Measurements from ENCODE around the gene ZNF608. TPM values are rescaled to one million over a fixed set of nuclear protein-coding genes. Genes with fewer than 3 reads are reported as not detected.

The ZNF608 gene, protein sequence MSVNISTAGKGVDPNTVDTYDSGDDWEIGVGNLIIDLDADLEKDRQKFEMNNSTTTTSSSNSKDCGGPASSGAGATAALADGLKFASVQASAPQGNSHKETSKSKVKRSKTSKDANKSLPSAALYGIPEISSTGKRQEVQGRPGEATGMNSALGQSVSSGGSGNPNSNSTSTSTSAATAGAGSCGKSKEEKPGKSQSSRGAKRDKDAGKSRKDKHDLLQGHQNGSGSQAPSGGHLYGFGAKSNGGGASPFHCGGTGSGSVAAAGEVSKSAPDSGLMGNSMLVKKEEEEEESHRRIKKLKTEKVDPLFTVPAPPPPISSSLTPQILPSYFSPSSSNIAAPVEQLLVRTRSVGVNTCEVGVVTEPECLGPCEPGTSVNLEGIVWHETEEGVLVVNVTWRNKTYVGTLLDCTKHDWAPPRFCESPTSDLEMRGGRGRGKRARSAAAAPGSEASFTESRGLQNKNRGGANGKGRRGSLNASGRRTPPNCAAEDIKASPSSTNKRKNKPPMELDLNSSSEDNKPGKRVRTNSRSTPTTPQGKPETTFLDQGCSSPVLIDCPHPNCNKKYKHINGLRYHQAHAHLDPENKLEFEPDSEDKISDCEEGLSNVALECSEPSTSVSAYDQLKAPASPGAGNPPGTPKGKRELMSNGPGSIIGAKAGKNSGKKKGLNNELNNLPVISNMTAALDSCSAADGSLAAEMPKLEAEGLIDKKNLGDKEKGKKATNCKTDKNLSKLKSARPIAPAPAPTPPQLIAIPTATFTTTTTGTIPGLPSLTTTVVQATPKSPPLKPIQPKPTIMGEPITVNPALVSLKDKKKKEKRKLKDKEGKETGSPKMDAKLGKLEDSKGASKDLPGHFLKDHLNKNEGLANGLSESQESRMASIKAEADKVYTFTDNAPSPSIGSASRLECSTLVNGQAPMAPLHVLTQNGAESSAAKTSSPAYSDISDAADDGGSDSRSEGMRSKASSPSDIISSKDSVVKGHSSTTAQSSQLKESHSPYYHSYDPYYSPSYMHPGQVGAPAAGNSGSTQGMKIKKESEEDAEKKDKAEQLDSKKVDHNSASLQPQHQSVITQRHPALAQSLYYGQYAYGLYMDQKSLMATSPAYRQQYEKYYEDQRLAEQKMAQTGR (N-terminal part only)
- total RNA-seq (2021; fragmentation: NEBNext Ultra II Directional; extraction: Animal tissue kit (Norgen Biotek cat#: 25700)) = under 1 TPM; 0.28 to 0.85 (median 0.33) TPM
- long read RNA-seq = 0 reads

DNA sequence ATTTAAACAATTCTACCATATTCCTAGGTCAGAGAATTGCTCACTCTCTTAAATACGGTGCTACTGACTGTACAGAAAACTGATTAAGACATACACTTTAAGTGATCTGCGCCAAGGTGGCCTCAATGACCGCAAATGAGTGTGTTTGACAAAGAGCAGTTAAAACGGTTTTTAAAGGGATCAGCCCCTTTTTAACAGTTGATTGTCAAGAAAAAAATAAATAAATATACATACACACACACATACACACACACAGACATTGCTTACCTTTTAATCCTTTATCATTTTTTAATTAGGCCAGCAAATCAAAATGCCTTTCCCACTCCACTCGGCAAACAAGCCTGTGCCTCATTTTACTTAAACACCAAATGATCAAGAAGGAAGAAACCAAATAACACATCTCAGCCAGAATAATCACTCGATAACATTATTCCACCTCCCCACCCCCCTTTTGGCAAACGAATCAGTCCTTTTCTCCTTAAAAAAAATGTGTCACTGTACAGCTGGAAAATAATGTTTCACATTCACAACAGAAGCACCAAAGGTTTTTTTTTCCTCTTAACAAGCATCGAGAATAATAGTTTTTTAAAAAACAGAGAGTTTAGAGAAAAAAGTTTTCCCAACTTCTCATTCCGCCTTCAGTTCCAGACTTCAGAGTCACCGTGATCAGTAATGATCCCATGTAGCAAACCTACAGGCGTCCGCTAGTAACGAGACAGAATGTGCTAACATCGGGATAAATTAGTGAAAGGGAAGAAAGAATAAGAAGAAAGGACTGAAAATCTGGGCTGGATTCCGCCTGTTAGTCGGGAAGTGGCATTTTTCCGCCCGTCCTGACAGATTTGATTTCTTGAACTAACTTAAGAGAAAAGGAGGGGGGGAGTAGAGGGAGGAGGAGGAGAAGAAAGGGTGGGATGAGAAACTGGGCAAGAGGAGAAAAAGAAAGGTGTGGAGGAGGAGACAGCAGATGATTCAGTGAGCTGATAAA lies at the start of gene ZNF608:
Gene ZNF608, minus strand, starts transcription at position 712 of the 988 bp plus-strand sequence. CDS start 1,650 bp downstream, outside the sequence.
- H3K9me3 Mint-ChIP-seq = peaks cover 2% of the 10 kb centered on the region; the same call in 1 of the 2 replicates
- peak within 1 kb of the TSS; percentile 74 for H3K4me3 Mint-ChIP-seq
- H3K4me1 Mint-ChIP-seq (ENCODE audit: low read depth) = peaks cover 34% of the 10 kb centered on the region
- no peak for DNase-seq
- no peak for TF ChIP-seq CTCF (IDR thresholded peaks at IDR 0.05)
- H3K36me3 Mint-ChIP-seq (ENCODE audit: low read depth) = 0 out of 2 replicates have a peak, but pooled peaks cover 3% of the 10 kb centered on the region
- no peak within 1 kb of the TSS; the same call in 1 of the 2 replicates for H3K27ac Mint-ChIP-seq
- peaks cover 27% of the 10 kb centered on the region for H3K27me3 Mint-ChIP-seq (ENCODE audit: insufficient read depth)

DNA sequence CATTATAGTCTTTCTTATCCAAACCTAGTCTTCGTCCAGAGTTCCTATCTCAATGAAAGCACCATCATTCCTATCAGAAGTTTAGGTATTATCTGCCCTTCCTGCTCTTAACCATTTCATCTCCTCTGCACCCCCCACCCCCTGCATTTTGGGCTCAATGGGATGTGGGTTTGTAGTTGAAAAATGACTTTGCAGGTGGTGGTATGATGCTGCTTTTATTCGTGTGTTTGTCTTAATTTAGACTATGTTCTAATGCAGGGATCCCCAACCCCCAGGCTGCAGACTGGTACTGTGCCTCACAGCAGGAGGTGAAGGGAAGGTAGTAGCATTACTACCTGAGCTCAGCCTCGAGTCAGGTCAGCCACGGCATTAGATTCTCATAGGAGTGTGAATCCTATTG lies 49.4 kb upstream of the ZNF608 start:
- Mint-ChIP-seq H3K4me3 (no peak overlapping the region), H3K27ac (no peak overlapping the region), H3K27me3 (ENCODE audit: insufficient read depth) (no peaks in the 10 kb centered on the region; the same call in 1 of the 2 replicates), H3K36me3 (ENCODE audit: low read depth) (no peaks in the 10 kb centered on the region), H3K4me1 (ENCODE audit: low read depth) (no peaks in the 10 kb centered on the region), H3K9me3 (peaks cover 3% of the 10 kb centered on the region; the same call in 1 of the 2 replicates)
- no peak for DNase-seq
- TF ChIP-seq CTCF (IDR thresholded peaks at IDR 0.05) = no peak

- no peak for TF ChIP-seq CTCF (IDR thresholded peaks at IDR 0.05)
- H3K9me3 Mint-ChIP-seq = no peaks in the 10 kb centered on the region
- H3K27me3 Mint-ChIP-seq (ENCODE audit: insufficient read depth) = no peaks in the 10 kb centered on the region; the same call in 1 of the 2 replicates
- H3K4me1 Mint-ChIP-seq (ENCODE audit: low read depth) = no peaks in the 10 kb centered on the region
- H3K36me3 Mint-ChIP-seq (ENCODE audit: low read depth) = no peaks in the 10 kb centered on the region
- DNase-seq = no peak
- no peak overlapping the region for H3K27ac Mint-ChIP-seq
- H3K4me3 Mint-ChIP-seq = no peak overlapping the region
These were observed 44.7 kb upstream of the ZNF608 start for GRCh38 chr5:124790895-124791732.

DNA sequence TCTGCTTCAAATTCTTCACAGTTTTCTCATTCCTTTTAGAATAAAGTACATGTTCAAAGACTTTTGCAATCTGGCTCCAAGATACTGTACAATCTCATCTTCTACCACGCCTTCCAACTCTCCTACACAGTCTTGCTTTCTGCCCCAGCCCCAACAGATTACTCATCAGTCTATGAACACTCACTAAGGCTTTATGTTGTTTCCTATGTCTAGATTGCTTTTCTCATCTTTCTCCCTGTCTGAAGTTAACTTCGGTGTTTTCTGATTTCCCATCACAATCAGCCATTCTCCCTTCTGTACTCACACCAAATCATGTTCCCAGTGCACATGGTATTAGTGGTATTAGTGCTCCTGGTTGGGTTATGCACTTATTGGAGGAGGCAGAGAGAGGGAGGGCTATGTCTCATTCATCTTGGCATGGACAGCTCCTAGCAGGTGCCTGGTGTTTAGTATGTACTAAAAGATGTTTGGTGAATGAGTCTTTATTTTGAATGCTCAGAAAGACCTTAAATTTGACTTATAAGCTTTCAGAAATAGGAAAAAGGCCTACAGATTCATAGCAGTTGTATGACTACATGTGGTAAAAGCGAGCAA lies 44.0 kb upstream of the ZNF608 start:
- TF ChIP-seq CTCF (IDR thresholded peaks at IDR 0.05) = no peak
- DNase-seq = no peak
- Mint-ChIP-seq H3K9me3 (no peaks in the 10 kb centered on the region), H3K4me1 (ENCODE audit: low read depth) (no peaks in the 10 kb centered on the region), H3K36me3 (ENCODE audit: low read depth) (no peaks in the 10 kb centered on the region), H3K27ac (no peak overlapping the region), H3K4me3 (no peak overlapping the region), H3K27me3 (ENCODE audit: insufficient read depth) (no peaks in the 10 kb centered on the region; the same call in 1 of the 2 replicates)

Data from HFFc6 (cell line).